HepG2 (cell line): Measurements from ENCODE around the gene C1orf21. TPM values are rescaled to one million over a fixed set of nuclear protein-coding genes. Genes with fewer than 3 reads are reported as not detected.

Experiments
- ATAC-seq: fragments of 200-7000 bp; cut with Tn5 transposase; 3 replicates; pipeline ENCODE4 v1.9.1; 2020; ENCODE audit warnings: mild to moderate bottlenecking, moderate library complexity
- BruUV-seq: library from RNA; stranded (reverse); fragments of 400-500 nt; replicated peaks from 2 replicates; lab custom pipeline; 2021; lab: Mats Ljungman, UMichigan
- CTCF ChIA-PET: fragments of 300-600 bp; formaldehyde crosslinking; extraction: SDS; loops from one replicate; lab custom pipeline; 2021; ENCODE audit warnings: low total read pairs, inconsistent platforms, low intra/inter-chr PET ratio; lab: Yijun Ruan, JAX
- POLR2A ChIA-PET: fragments of 350-600 bp; sonication (Branson Sonifier 250); formaldehyde crosslinking; loops from one replicate; lab custom pipeline; 2020; ENCODE audit warnings: antibody characterized with exemption, inconsistent platforms; lab: Yijun Ruan, JAX
- DNase-seq: peaks from one replicate; pipeline ENCODE4 v3.0.0-alpha.2; 2015; ENCODE audit warnings: low spot score
- FAIRE-seq: peaks from 3 replicates; lab custom pipeline; 2011; peaks lifted over from hg19 to GRCh38; lab: Jason Lieb, UNC
- H2AFZ ChIP-seq: one replicate; pipeline ENCODE4 v1.6.1; 2011; ENCODE audit warnings: low read length, inconsistent platforms
- H3K27ac ChIP-seq: fragments of 300-600 bp; 3 replicates; pipeline ENCODE4 v1.8.0; 2011; ENCODE audit warnings: mixed run types, mild to moderate bottlenecking, mixed read lengths, low read length, inconsistent platforms; ENCODE audit not compliant: insufficient read depth; ENCODE audit errors: extremely low read length
- H3K27me3 ChIP-seq, 2 experiments: fragments of 200-600 bp in 1 of 2; 2 replicates in 1 of 2; 3 replicates in 1 of 2; pipeline versions ENCODE4 v1.6.0 to v1.8.0; 2011; ENCODE audit warnings: low read length in 2 of 2, mild to moderate bottlenecking in 2 of 2, moderate library complexity in 2 of 2, inconsistent platforms in 1 of 2; ENCODE audit not compliant: insufficient read depth in 2 of 2, control insufficient read depth in 1 of 2
- H3K36me3 ChIP-seq, 2 experiments: fragments of 200-600 bp in 1 of 2; replicated peaks in 1 of 2; 2 replicates in 1 of 2; 3 replicates in 1 of 2; pipeline versions ENCODE4 v1.5.1 to v1.8.0; 2011; ENCODE audit warnings: low read length in 2 of 2, inconsistent platforms in 1 of 2; ENCODE audit not compliant: insufficient read depth in 2 of 2, control insufficient read depth in 1 of 2
- H3K4me1 ChIP-seq: 2 replicates; pipeline ENCODE4 v1.5.1; 2012; ENCODE audit warnings: low read length, inconsistent platforms; ENCODE audit not compliant: insufficient read depth
- H3K4me2 ChIP-seq: 2 replicates; pipeline ENCODE4 v1.6.0; 2011; ENCODE audit warnings: low read depth, low read length, inconsistent platforms
- H3K4me3 ChIP-seq, 3 experiments: fragments of 200-600 bp in 1 of 3; sonication (generic), shearing (Covaris generic) in 1 of 3; replicated peaks in 1 of 3; 2 replicates each; pipeline ENCODE4 v1.5.1; 2011 to 2016; ENCODE audit warnings: low read length in 3 of 3, inconsistent platforms in 2 of 3, low read depth in 2 of 3, mild to moderate bottlenecking in 2 of 3, control low read depth in 1 of 3, mixed read lengths in 1 of 3; ENCODE audit not compliant: insufficient read depth in 1 of 3
- H3K79me2 ChIP-seq: one replicate; pipeline ENCODE4 v1.6.1; 2011; ENCODE audit warnings: low read length, inconsistent platforms; ENCODE audit not compliant: insufficient read depth
- H3K9ac ChIP-seq: 2 replicates; pipeline ENCODE4 v1.6.0; 2011; ENCODE audit warnings: mild to moderate bottlenecking, low read depth, low read length, inconsistent platforms; ENCODE audit not compliant: insufficient read depth
- H3K9me3 ChIP-seq: 2 replicates; pipeline ENCODE4 v1.5.1; 2012; ENCODE audit warnings: mild to moderate bottlenecking, low read length
- H4K20me1 ChIP-seq: 2 replicates; pipeline ENCODE4 v1.6.0; 2011; ENCODE audit warnings: inconsistent platforms, mild to moderate bottlenecking, low read length, moderate library complexity; ENCODE audit not compliant: insufficient read depth
- AGO1 ChIP-seq: fragments of 200-400 bp; formaldehyde crosslinking; IDR thresholded peaks from 2 replicates; pipeline ENCODE4 v1.6.1; 2017; ENCODE audit warnings: mild to moderate bottlenecking, low read depth, low read length, moderate library complexity; ENCODE audit not compliant: poor library complexity, severe bottlenecking
- CBFB ChIP-seq: sonication (generic); formaldehyde crosslinking; IDR thresholded peaks from 2 replicates; pipeline ENCODE4 v1.4.0; 2020; ENCODE audit warnings: missing genetic modification reagents
- EEA1 ChIP-seq: sonication (generic); formaldehyde crosslinking; IDR thresholded peaks from 2 replicates; pipeline ENCODE4 v1.5.1; 2020; ENCODE audit warnings: mild to moderate bottlenecking, missing genetic modification reagents, borderline replicate concordance
- GMEB1 ChIP-seq: sonication (generic); formaldehyde crosslinking; IDR thresholded peaks from 2 replicates; pipeline ENCODE4 v1.5.1; 2020; ENCODE audit warnings: missing genetic modification reagents, mild to moderate bottlenecking, borderline replicate concordance
- HNRNPL ChIP-seq: fragments of 200-400 bp; formaldehyde crosslinking; IDR thresholded peaks from 2 replicates; pipeline ENCODE4 v1.6.1; 2017; ENCODE audit warnings: mild to moderate bottlenecking, low read depth, low read length
- MAZ ChIP-seq, 2 experiments: sonication (generic) in 1 of 2; formaldehyde crosslinking in 1 of 2; IDR thresholded peaks; 2 replicates each; pipeline versions ENCODE4 v1.5.0 to v1.6.1; 2012 to 2020; ENCODE audit warnings: low read depth in 2 of 2, mild to moderate bottlenecking in 2 of 2, borderline replicate concordance in 1 of 2, improper control_type of control experiment in 1 of 2, low read length in 1 of 2, missing genetic modification reagents in 1 of 2, moderate library complexity in 1 of 2
- MXD3 ChIP-seq: IDR thresholded peaks from 2 replicates; pipeline ENCODE4 v1.6.1; 2016; ENCODE audit warnings: mild to moderate bottlenecking, missing biosample characterization, missing genetic modification reagents
- RFX5 ChIP-seq: IDR thresholded peaks from 2 replicates; pipeline ENCODE4 v1.6.1; 2011; ENCODE audit warnings: low read depth, low read length, improper control_type of control experiment
- SIN3B ChIP-seq: fragments of 150-350 bp; IDR thresholded peaks from 2 replicates; pipeline ENCODE4 v1.6.1; 2014; ENCODE audit warnings: low read length
- TGIF2 ChIP-seq: IDR thresholded peaks from 2 replicates; pipeline ENCODE4 v1.6.1; 2016; ENCODE audit warnings: control low read depth, missing compliant biosample characterization
- ZKSCAN5 ChIP-seq: sonication (generic); formaldehyde crosslinking; IDR thresholded peaks from 2 replicates; pipeline ENCODE4 v1.5.1; 2020; ENCODE audit warnings: mild to moderate bottlenecking, missing genetic modification reagents
- ZNF501 ChIP-seq: sonication (generic); formaldehyde crosslinking; IDR thresholded peaks from 2 replicates; pipeline ENCODE4 v1.5.1; 2020; ENCODE audit warnings: mild to moderate bottlenecking, moderate library complexity, missing genetic modification reagents
- ZNF567 ChIP-seq: sonication (generic); formaldehyde crosslinking; IDR thresholded peaks from 2 replicates; pipeline ENCODE4 v1.8.1; 2023; ENCODE audit warnings: mild to moderate bottlenecking, missing genetic modification reagents, borderline replicate concordance
- ZNF572 ChIP-seq: sonication (generic); formaldehyde crosslinking; IDR thresholded peaks from 2 replicates; pipeline ENCODE4 v1.5.1; 2020; ENCODE audit warnings: mild to moderate bottlenecking, missing genetic modification reagents
- ZNF747 ChIP-seq: sonication (generic); formaldehyde crosslinking; IDR thresholded peaks from 2 replicates; pipeline ENCODE4 v1.8.1; 2023; ENCODE audit warnings: missing genetic modification reagents, mild to moderate bottlenecking, borderline replicate concordance
- WGBS: methylation state at CpG from one replicate; pipeline ENCODE4 v1.1.6; 2017; ENCODE audit warnings: low lambda C conversion rate; 5-methylcytosine and 5-hydroxymethylcytosine counted together
- in situ Hi-C: cut with HindIII; loops from 2 replicates; pipeline ENCODE4 v1.10.0; 2017; ENCODE audit warnings: low pct_unique_long_range_greater_than_20kb; ENCODE audit not compliant: extremely low pct_ligation_motif_present
- intact Hi-C: fragments of 100-400 bp; cut with micrococcal nuclease; formaldehyde crosslinking; loops from one replicate; pipeline ENCODE4 v1.10.0; 2022; ENCODE audit not compliant: unreplicated experiment
- polyA plus RNA-seq, 8 experiments: library from polyadenylated mRNA; depleted of rRNA in 3 of 8; stranded (reverse) in 7 of 8; unstranded in 1 of 8; fragments of >200 nt; fragmentation: Illumina TruSeq in 4 of 8; extraction: Trizol in 4 of 8; gene quantifications; 2 replicates each; pipeline versions ENCODE4 v1.2.1 to v1.2.3, GENCODE V29; 2011 to 2016; ENCODE audit warnings: low read depth in 4 of 8, missing spikeins in 1 of 8, mixed read lengths in 1 of 8; ENCODE audit not compliant: insufficient read depth in 1 of 8
- total RNA-seq, 5 experiments: library from RNA; depleted of rRNA; stranded (reverse); fragments of >200 nt; fragmentation: Illumina TruSeq; extraction: Trizol; gene quantifications; 2 replicates each; pipeline ENCODE4 v1.2.3, GENCODE V29; 2016; ENCODE audit warnings: low read depth in 1 of 5
- TF ChIP-seq, protein P1 (sequence below): sonication (generic); formaldehyde crosslinking; IDR thresholded peaks from 2 replicates; pipeline ENCODE4 v1.4.0; 2020; ENCODE audit warnings: missing genetic modification reagents, borderline replicate concordance

The C1orf21 gene
- total and polyA plus RNA-seq, 2 of the 13 experiments (the other 11 are each of a cell fraction or from before 2014, with no cell fraction given) = not detected

- WGBS = 52% methylated on average over 2 of the region's 2 CpGs
- TF ChIP-seq CBFB (CRISPR knock-in tag) (no peak), AGO1 (no peak), HNRNPL (no peak), GMEB1 (CRISPR knock-in tag) (no peak), ZNF567 (CRISPR knock-in tag) (no peak), SIN3B (no peak), RFX5 (no peak), EEA1 (CRISPR knock-in tag) (no peak), ZKSCAN5 (no peak), ZNF747 (CRISPR knock-in tag) (no peak), ZNF501 (CRISPR knock-in tag) (no peak), MXD3 (CRISPR knock-in tag) (no peak), MAZ (IDR thresholded peaks at IDR 0.05; ENCODE audit: borderline replicate concordance, low read depth, low read length) (no peak), MAZ (CRISPR knock-in tag; IDR thresholded peaks at IDR 0.05; ENCODE audit: low read depth) (no peak), TGIF2 (CRISPR knock-in tag) (no peak), ZNF572 (CRISPR knock-in tag) (no peak)
- TF ChIP-seq, protein P1, sequence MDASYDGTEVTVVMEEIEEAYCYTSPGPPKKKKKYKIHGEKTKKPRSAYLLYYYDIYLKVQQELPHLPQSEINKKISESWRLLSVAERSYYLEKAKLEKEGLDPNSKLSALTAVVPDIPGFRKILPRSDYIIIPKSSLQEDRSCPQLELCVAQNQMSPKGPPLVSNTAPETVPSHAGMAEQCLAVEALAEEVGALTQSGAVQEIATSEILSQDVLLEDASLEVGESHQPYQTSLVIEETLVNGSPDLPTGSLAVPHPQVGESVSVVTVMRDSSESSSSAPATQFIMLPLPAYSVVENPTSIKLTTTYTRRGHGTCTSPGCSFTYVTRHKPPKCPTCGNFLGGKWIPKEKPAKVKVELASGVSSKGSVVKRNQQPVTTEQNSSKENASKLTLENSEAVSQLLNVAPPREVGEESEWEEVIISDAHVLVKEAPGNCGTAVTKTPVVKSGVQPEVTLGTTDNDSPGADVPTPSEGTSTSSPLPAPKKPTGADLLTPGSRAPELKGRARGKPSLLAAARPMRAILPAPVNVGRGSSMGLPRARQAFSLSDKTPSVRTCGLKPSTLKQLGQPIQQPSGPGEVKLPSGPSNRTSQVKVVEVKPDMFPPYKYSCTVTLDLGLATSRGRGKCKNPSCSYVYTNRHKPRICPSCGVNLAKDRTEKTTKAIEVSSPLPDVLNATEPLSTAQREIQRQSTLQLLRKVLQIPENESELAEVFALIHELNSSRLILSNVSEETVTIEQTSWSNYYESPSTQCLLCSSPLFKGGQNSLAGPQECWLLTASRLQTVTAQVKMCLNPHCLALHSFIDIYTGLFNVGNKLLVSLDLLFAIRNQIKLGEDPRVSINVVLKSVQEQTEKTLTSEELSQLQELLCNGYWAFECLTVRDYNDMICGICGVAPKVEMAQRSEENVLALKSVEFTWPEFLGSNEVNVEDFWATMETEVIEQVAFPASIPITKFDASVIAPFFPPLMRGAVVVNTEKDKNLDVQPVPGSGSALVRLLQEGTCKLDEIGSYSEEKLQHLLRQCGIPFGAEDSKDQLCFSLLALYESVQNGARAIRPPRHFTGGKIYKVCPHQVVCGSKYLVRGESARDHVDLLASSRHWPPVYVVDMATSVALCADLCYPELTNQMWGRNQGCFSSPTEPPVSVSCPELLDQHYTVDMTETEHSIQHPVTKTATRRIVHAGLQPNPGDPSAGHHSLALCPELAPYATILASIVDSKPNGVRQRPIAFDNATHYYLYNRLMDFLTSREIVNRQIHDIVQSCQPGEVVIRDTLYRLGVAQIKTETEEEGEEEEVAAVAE (CRISPR knock-in tag) = no peak
Observed at GRCh38 chr1:184656221-184656620, 269.4 kb downstream of the C1orf21 start.

More at GRCh38 chr1:184656221-184656620, 269.4 kb downstream of the C1orf21 start:
- Histone ChIP-seq H3K4me3 (no peak overlapping the region), H3K27me3 (no peaks in the 10 kb centered on the region; a peak in 1 of 5 replicates), H3K4me2 (no peak overlapping the region), H3K79me2 (no peaks in the 10 kb centered on the region), H3K4me1 (no peaks in the 10 kb centered on the region), H3K27ac (no peak overlapping the region), H3K36me3 (no peaks in the 10 kb centered on the region), H4K20me1 (no peaks in the 10 kb centered on the region), H3K9me3 (no peaks in the 10 kb centered on the region), H2AFZ (no peak overlapping the region), H3K9ac (no peak overlapping the region)
- ATAC-seq (no peak), DNase-seq (no peak), FAIRE-seq (no peak)
- CTCF ChIA-PET = no interaction called here
- intact Hi-C loops (no loop called here), in situ Hi-C loops (loop anchor here (25.0 kb wide), 1 partner anchor 569 kb away; no protein-coding TSS in a partner anchor)
- no TSS peak for BruUV-seq
- POLR2A ChIA-PET = no interaction called here
